IPS DF 4.7 (cell line): ENCODE data around the gene DNLZ.
"Not testable (repeated sequence)": the region's sequence is repeated elsewhere in the genome, so short reads cannot be mapped to it uniquely, and the experiment has no call there.

Experiments used
- DNase-seq: peaks from one replicate; pipeline ENCODE4 v3.0.0-alpha.2; 2013; ENCODE audit warnings: low spot score; ENCODE audit errors: extremely low read depth

Gene DNLZ

DNA sequence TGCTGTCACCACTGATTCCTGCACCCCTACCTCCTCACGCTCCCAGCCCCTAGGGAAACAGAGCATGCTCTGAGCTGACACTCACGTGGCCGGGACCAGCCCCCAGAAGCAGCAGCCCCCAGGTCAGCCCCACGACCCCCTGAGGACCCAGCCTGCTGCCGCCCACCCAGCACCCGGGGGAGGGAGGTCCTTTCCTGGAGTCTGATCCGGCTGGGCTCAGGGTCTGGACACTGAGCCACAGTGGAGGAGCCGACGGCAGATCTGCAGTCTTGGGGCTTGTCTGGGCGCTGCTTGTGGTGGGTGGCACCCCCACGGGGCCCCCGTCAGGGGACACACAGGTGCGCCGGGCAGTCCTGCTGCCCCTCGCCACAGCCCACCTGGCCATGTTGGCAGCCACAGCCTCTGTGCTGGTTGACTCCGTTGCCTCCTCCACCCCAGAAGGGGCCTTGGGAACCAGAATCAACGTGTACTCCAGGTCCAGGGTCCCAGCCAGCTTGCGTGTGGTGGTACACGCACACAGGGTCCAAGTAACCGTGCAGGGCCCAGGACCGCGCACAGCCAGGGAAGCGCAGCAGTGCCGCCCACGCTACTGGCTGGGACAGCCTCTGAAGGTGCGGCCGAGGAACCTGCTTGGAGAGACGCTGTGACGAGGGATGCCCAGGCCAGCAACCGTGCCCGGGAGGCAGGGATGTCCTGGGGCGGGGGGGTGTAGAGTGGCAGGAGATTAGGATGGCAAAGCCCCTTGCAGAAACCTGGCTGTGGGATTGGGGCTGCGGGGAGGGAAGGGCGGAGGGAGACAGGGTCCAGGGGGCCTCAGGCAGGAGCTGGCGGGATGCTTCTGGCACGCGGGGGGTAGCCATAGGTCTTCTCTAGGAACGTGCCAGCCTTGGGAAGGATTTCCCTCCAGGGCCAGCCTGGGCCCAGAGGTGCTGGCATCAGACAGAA is 3.5 kb downstream of the DNLZ start:
- no peak for DNase-seq

DNA sequence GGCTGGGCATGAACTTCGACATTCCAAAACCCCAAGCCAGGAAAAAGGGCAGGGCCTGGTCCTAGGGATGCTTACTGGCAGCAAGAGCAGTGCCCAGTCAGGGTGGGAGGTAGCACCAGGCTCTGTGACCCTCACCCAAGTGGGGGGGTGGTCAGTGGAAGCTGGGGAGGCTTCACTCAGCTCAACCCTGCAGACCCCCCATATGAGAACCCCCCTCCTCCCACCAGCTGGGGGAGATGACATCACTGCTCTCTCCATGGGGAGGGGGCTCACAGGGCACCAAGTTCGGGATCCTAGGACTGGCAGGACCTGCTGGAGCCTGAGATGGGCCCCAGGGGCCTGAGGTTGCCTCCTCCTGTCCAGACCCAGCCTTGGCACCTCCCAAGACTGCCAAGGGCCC is 4.7 kb downstream of the DNLZ start:
- DNase-seq: no peak

DNA sequence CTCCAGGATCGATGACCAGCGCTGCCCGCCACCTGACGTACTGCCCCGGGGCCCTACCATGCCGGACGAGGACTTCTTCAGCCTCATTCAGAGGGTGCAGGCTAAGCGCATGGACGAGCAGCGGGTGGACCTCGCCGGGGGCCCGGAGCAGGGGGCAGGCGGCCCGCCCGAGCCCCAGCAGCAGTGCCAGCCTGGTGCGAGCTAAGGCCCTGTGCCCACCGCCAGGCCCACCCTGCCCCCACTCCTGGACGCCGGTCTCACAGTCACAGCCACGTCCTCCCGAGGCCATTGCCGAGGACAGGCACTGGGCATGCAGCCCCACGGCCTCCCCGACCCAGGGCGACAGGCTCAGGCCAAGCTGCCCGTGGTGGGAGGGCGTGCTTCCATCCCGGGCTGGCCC is 5.5 kb downstream of the DNLZ start:
- DNase-seq: no peak

- no peak for DNase-seq
These were observed 6.3 kb downstream of the DNLZ start for GRCh38 chr9:136357202-136357725.

GRCh38 chr9:136355616-136356557 is 7.7 kb downstream of the DNLZ start:
- no peak for DNase-seq

DNA sequence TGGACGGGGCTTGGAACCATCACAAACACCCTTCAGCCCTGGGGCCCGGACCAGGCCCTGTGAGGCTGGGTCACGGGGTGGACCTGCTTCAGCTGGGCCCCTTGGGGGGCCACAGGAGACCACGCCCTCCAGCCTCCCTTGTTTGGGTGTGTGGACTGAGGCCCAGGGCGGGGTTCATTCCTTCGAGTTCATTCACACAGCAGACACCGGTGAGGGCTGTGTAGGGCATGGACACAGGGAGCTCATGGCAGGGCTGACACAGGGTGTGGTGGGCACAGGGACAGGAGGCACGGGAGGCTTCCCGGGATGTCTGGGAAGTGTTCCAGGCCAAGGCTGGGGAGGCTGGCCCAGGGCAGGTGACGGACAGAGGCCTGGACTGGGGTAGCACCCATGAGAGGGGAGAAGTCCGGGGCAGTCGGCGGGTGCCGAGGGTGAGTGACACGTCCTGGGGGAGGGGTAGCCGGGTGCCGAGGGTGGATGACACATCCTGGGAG is 8.9 kb downstream of the DNLZ start:
- no peak for DNase-seq

GRCh38 chr9:136353757-136354488 is 9.6 kb downstream of the DNLZ start:
- DNase-seq: no peak

- no peak for DNase-seq
These were observed 10.5 kb downstream of the DNLZ start for GRCh38 chr9:136353088-136353487.

GRCh38 chr9:136352682-136353081 is 10.9 kb downstream of the DNLZ start:
- no peak for DNase-seq

GRCh38 chr9:136351868-136352267 is 11.7 kb downstream of the DNLZ start:
- not testable (repeated sequence) for DNase-seq

DNA sequence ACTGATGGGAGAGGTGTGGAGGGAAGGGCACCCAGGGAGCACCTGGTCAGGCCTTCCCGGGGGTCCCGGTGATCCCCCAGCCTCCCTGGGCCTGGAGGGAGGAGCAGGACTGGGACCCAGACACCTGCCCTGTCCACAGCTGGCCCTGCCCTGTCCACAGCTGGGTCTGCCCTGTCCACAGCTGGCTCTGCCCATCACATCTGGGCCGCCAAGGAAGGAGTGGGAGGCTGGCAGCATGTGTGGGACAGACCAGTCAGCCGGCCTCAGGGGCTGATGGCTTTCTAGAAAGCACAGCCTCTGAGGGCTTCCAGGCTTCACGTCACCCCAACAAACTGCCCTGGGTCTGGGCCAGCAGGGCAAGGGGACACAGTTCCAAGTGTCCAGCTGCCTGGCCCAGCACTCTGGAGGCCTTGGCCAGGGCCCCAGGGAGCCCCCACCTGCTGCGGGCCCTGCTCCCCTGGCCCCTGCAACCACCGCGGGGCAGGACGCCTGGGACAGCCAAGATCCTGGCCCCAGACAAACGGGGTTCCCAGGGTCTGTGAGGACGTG is 12.2 kb downstream of the DNLZ start:
- no peak for DNase-seq

- DNase-seq: no peak
These were observed 14.0 kb downstream of the DNLZ start for GRCh38 chr9:136349546-136349945.

GRCh38 chr9:136348691-136349090 is 14.9 kb downstream of the DNLZ start:
- no peak for DNase-seq

DNA sequence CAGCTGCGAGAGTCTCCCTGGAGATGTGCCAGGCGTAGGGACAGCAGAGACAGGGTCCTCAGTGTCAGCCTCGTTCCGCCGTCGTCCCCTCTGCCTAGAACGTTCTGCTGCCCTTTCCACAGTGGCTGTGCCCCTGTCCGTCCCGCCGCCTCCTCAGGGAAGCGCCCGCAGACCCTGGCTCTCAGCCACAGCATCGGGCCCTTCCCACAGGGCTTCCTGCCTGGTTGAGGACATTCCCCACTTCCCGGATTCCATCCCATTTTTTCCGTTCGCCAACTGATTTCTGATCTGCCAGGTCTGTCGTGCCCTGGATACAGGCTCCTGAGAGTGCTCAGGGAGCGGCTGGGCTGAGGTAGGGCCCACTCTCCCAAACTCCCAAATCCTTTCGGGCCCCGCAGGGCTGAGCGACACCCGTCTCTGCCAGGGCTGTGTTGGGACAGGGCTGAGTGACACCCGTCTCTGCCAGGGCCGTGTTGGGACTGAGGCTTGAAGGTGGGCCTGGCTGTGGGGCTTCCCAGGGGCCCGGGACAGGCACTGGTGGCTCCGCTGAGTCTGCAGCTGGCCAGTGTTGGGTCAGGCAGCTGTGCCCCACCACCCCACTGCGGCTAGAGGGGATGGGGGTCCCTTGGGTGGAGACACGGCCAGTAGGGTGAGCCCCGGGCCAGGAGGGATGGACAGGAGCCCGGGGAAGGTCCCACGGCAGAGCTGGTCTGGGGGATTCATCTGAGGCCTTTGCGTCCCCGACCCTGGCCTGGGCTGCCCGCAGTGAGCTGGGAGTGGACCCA is 15.9 kb downstream of the DNLZ start:
- DNase-seq: no peak

GRCh38 chr9:136346927-136347465 is 16.5 kb downstream of the DNLZ start:
- no peak for DNase-seq

GRCh38 chr9:136346157-136346481 is 17.4 kb downstream of the DNLZ start:
- no peak for DNase-seq

GRCh38 chr9:136345281-136346156 is 18.0 kb downstream of the DNLZ start:
- no peak for DNase-seq

- DNase-seq: no peak
These were observed 18.8 kb downstream of the DNLZ start for GRCh38 chr9:136344544-136345280.
